ENCODE results near the gene PLEKHA3.
A peak's percentile ranks its signal among the peaks of the same experiment; 100 is the strongest.
"Not testable (repeated sequence)": the region's sequence is repeated elsewhere in the genome, so short reads cannot be mapped to it uniquely, and the experiment has no call there.

PLEKHA3 gene

GRCh38 chr2:178479275-178479616 is 1.0 kb upstream of the PLEKHA3 start:
- no peak for DNase-seq

DNA sequence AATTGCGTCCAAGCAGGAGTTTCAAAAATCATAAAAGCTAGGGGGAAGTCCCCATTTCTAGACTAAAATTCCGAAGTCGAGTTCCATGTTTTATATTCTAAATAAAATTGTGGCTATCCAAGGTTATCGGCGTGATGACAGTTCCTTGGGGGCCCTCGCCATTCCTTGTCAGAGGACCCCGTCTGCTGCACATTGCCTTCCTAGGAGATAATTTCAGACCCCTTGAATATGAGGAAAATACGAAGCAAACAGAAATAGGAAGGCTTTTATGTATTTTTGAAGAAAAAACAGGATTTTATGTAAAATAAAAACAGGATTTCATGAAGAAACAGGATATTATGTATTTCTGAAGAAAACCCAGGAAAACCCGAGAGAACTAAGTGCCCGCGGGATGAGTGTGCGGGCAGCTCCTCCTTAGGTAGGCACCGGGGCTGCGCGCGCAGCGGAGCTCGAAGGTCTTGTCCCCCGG is 465 bp upstream of the PLEKHA3 start:
- no peak for DNase-seq

DNA sequence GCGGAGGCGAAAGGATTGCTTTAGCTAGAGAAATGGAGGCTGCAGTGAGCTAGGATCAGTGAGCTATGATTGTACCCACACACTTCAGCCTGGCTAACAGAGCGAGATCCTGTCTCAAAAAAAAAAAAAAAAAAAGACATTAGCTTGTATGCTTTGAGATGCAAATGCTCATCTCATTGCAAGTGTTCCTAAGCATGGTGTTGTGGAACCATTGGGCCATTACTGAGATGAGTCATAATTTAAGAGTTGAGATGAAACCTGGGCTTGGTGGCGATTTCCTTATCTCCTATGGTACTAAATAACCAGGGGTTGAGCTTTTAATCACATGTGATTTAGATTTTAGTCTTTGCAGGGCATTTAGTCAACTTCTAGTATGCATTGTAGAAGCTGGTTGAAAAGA is 2.2 kb downstream of the PLEKHA3 start:
- no peak for DNase-seq

DNA sequence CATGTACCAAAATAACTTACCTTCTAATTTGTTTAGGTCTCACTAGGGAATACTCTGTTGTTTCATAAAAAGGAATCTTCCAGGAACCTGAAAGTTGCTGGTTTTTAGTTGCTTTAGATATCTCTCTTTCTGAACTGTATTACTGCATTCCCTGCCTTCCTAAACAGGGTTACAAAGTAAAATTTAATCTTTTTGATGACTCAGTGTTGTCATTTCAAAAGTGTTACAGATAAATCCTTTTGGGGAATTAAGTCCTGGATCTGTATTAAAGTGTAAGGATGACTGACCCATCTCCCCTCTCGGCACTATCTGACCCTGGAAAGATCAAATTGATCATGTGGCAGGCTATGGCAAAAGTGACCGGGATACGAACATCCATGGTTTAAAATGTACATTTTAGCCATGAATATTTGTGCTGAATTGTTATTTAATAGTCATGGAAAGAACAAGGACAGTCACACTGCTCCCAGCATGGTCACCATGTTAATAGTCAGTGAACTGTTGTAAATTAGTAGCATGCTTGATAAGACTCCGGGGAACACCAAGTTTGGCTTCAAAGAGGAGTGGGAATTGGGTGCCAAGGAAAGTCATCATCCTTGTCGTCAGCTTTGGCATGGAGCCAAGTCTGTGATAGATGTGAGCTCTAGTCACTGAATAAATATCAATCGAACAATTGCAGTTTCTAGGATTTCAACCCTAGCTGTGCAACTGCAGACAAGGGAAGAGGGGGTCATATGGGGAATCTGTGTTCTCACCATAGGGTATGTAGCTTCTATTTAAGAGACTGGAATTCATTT is 4.2 kb downstream of the PLEKHA3 start:
- DNase-seq: no peak

- no peak for DNase-seq
These were observed 5.1 kb downstream of the PLEKHA3 start for GRCh38 chr2:178485356-178485755.

DNA sequence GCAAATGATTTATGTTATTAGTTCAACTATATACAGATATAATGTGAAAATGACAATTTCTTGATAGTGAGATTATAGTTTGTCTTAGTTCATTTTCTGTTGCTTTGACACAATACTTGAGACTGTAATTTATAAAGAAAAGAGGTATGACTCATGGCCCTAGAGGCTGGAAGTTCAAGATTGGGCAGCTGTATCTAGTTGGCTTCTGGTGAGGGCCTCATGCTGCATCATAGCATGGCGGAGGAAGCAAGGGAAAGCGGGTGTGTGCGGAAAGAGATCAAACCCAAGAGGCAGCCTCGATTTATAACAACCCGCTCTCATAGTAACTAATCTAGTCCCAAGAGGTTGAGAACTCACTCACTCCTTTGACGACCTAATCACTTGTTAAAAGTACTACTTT is 11.4 kb downstream of the PLEKHA3 start:
- DNase-seq: no peak

- no peak for DNase-seq
These were observed 15.8 kb downstream of the PLEKHA3 start for GRCh38 chr2:178496049-178496448.

- no peak for DNase-seq
These were observed 17.9 kb downstream of the PLEKHA3 start for GRCh38 chr2:178498137-178498536.

DNA sequence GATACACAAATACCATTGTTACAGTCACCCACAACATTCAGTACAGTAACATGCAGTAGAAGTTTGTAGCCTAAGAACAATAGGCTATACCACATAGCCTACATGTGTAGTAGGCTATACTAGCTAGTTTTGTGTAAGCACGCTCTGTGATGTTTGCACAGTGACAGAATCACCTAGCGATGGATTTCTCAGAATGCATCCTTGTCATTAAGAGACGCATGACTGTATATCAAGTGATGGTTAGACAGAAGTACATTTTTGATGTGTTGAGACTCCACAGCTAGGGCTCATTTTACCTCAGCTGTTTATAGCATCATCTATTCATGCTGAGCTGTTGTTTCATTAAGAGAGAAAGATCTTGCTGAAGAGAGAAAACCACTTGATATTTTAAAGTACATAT is 19.4 kb downstream of the PLEKHA3 start:
- no peak for DNase-seq

DNA sequence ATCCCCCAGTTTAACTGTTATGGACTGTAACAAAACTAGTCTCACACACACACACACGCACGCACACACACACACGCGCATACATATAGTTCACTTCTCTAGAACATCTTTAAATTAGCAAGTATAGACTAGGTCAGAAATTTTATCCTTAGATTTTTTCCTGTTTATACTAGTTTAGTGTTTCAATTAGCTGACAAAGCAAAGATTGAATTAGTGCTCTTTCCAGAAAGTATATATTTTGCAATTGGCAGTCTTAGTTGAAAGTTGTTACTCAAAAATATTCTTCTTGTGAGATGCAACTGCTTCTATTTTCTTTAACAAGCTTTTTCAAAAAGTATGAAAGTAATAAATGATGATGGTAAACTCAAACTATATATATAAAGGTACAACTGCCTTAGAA is 22.5 kb downstream of the PLEKHA3 start:
- DNase-seq: no peak

DNA sequence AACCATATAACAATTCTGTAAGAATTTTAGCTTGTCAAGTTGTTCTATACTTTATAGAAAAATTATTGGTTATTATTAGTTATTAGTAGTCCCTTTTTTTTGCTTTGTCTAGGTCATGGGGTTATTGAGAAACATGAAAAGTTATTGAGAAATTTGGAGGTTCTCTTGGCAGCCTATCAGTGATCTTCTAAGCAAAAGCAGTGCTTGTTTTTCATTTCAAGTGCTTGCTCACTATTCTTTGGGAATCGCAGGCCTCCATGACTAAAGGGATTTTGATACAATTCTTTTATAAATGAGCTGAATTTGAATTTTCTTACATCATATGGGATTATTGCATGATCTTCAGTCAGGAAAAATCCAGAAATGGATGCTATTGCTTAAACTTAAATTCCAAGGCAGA is 25.8 kb downstream of the PLEKHA3 start:
- DNase-seq: no peak

DNA sequence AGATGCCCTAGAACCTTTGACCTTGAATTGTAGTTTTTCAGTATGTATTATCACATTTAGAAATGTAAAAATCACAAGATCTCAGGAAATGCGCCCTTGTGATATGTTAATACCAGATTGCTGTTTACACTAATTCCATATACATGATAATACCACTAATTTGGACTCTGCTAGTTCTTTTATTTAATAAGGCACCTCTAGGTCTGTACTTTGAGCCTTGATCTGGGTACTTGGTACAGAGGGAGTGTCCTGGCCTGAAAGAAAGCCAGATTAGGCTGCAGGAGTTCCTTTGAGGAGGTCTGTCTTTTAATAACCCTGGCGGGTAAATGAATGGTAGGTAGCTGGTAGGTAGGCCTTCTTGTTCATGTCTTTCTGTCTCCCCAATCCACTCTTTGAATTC is 26.3 kb downstream of the PLEKHA3 start:
- DNase-seq: no peak

GRCh38 chr2:178506949-178507348 is 26.7 kb downstream of the PLEKHA3 start:
- no peak for DNase-seq

GRCh38 chr2:178508646-178509045 is 28.4 kb downstream of the PLEKHA3 start:
- no peak for DNase-seq

GRCh38 chr2:178510384-178510783 is 30.1 kb downstream of the PLEKHA3 start:
- no peak for DNase-seq

- DNase-seq: no peak
These were observed 32.2 kb downstream of the PLEKHA3 start for GRCh38 chr2:178512484-178512883.

DNA sequence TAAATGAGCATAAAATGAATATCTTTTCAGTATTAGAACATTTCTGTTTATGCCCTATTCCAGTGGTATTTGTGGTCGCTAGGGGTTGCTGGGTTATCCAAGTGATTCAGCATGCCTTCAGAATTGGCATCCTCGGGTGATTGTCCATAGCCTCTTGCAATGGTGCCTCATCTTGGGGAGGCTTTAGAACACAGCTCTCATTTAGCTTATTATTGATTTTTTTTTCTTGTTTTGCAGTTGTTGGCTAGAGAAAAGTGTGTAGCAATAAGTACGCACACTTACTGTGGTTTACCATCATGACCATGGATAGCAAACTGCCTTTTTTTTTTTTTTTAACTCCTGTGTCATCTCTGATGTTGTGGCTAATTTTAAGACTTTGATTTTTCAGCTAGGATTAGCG is 33.6 kb downstream of the PLEKHA3 start:
- DNase-seq: no peak

DNA sequence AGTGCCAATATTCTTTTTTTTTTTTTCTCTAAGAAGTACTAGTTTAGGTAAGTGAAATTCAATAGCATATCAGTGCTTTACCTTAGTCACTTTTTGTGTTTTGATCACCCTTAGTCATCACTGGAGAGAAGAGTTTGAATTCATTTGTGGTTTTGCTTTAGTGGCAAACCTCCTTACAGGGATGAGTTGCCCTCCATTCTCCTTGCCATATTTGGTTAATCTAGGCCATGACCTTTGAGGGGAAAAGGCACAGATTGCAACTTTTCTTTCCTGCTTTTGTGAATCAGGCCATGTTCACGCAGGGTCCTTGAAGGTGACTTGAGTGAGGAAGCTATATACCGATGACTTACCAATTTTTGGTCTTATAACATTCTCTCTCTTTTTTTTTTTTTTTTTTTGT is 34.4 kb downstream of the PLEKHA3 start:
- DNase-seq: no peak

DNA sequence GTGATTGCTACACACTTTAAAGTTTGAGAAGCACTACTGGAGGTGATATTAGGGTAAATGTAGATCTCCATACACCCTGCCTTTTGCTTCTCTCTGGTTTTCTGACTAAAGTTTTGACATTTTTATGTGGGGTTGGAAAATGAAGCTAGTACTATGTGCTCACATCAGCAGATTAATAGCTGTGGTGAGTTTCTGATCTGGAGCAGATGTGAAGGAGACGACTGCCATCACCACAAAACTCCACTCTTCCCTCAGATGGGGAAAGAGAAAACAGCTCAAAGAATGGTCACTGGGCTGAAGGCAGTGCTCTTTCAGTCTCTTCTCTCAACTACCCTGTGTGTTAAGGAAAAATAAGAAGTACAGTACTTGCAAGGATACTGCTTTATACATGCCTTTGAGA is 37.2 kb downstream of the PLEKHA3 start:
- no peak for DNase-seq

DNA sequence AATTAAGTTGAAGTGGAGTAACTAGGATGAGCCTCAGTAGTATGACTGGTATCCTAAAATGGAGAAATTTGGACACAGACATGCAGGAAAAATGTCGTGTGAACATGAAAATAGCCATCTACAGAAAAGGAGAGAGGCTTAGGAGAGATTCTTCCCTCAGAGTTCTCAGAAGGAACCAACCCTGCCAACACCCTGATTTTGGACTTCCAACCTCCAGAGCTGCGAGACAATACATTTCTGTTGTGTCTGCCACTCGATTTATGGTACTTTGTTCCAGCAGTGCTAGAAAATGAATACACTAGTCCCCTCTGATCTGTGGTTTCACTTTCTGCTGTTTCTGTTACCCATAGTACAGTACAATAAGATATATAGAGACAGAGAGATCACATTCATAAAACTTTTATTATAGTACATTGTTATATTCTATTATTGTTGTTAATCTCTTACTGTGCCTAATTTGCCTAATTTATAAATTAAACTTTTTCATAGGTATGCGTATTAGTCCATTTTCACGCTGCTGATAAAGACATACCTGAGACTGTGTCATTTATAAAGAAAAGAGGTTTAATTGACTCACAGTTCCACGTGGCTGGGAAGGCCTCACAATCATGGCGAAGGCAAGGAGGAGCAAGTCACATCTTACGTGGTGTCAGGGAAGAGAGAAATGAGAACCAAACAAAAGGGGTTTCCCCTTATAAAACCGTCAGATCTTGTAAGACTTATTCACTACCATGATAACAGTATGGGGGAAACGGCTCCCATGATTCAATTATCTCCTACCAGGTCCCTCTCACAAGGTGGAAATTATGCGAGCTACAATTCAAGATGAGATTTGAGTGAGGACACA is 41.3 kb downstream of the PLEKHA3 start:
- no peak for DNase-seq

- DNase-seq: peak; percentile 7 to 95
These were observed 42.8 kb downstream of the PLEKHA3 start for GRCh38 chr2:178522950-178523595.

DNA sequence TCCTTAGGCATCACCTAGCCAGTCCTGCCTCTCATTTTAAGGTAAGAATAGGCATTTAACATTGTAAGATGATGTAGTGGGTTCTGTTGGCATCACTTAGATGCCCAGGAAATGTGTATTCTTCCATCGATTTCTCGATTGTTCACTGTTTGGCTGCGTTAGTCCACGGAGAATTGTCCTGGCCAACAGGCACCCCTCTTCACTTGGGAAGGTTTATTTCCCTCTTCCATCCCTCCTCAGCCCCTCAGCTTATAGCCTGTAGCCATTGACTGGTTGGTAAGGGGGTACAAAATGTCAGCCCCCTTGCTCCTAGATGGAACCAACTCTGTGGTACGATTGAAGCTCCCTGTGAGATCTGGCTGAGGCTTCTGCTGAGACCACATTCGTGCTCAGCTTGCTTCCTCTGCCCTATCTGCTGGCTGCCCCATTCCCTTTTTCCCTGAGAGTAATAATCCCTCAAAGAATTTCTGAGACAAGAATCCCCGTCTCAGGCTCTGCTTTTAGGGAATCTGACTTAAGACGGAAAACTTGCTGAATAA is 43.4 kb downstream of the PLEKHA3 start:
- DNase-seq: no peak

- not testable (repeated sequence) for DNase-seq
These were observed 44.8 kb downstream of the PLEKHA3 start for GRCh38 chr2:178525010-178525409.
